Right forelimb (tissue), 1 donor: ENCODE data around the gene PPAN.

Experiments used
- DNase-seq: peaks from one replicate; pipeline ENCODE4 v3.0.0-alpha.2; 2018

The PPAN gene

DNA sequence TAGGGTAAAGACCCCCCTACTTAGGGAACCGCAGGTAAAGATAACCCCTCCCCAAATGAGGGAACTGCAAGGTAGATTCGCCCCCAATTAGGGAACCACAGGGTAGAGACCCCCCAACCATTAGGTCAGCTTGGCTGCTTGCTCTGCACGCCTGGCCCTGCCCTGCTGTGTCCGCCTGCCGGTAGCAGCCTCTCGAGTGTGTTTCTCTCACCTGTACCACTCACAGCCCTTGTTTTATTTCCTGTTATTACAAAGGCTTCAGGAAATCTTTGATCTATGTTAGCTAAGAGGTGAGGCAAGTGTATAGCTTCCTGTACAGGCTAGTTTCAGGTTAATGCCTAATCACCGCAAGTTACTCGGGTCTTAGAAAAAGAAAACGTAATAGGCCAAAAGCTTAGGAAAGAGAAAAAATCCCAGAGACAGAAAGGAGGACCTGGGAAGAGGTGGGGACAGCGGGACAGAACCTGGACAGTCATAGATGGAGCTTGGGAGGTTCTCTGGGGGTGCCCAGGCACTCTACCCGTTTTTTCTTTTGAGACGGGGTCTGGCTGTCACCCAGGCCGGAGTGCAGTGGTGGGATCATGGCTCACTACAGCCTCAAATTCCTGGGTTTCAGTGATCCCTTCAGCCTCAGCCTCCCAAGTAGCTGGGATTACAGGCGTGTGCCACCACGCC, 36.7 kb downstream of the PPAN start:
- no peak for DNase-seq

DNA sequence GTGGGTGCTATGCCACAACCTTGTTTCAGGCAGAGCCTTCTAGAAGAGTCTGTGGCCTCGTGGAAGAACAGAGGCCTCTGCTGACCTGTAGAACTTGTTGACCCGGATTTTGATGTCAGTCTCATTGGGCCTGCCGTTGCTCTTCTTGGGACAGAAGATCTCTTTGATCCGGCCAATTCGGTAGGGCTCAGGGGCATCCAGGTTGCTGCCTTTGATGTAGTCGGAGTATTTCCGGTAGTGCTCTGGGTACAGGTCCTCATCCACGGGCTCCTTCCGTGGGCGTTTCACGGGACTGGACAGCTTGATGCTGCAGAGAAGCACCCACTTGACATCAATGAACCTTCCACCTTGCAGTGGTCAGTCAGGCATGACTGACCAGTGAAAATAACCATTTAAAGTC, 37.5 kb downstream of the PPAN start:
- no peak for DNase-seq

DNA sequence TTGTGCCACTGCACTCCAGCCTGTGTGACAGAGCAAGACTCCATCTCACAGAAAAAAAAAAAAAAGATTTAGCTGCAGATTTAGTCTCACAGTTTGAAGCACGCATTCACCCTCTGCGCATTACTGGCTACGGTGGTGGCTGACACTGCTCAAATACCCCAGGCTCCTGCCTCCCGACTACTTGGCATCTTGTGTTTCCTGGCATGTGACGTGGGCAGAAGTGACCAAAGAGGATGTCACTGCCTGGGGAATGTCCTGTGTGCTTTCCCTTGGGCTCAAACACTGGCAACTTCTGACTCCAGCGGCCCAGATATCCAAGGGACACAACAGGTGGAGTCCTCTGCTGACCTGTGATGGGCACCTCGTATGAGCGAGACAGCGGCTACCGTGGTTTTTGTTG, 38.2 kb downstream of the PPAN start:
- DNase-seq, result no peak

DNA sequence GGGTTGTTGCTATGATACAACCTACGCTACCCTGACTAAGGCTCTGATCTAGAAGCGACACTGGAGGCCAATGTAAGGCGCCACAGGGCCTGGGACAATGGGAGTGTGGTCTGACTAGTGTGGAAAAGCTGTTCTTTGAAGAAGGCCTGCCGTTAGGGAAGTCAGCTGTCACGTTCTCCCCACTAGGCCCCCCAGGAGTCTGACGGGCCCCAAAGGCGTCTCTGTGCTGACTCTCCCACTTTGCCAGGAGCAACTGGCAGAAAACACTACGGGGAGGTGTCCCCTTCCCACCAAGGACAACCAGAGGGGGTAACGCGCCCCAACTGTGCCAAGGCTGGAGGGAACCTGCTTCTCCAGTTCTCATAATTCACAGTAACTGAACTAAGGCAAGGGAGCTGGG, 38.9 kb downstream of the PPAN start:
- DNase-seq, result no peak

DNA sequence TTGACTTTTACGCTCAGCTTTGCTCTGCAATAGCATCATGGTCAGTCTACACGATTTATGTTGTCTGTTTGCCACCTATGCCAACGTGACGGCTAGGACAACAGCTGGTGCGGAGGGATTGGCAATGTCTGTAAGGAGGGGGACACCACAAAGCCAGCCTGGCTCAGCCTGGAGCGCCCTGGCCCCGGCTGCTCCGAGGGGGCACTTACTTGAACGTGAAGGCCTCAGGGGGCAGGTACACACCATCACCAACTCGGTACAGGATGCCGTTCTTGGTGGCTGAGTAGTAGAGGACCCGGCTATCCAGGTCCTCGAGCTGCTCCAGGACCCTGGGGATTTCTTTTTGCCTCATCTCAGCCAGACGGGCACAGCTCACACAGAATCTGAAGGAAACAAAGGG, 40.0 kb downstream of the PPAN start:
- DNase-seq, result no peak

DNA sequence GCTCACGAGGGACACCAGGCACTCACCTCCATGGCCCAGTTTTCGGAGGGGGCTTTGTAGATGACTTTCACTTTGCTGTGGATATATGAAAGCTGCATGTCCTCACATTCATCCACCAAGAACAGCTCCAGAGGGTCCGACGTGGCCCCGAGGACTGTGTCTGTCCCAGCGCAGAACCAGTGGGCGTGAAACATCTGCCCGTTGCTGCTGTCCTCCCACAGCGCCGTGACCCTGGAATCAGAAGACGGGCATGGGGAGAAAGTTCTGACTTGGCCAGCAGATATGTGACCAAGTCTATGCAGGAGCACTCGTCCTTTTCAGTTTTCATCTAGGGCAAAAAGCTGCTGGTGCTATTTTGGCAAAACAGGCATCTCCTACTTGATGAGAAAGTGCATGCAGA, 43.3 kb downstream of the PPAN start:
- no peak for DNase-seq

DNA sequence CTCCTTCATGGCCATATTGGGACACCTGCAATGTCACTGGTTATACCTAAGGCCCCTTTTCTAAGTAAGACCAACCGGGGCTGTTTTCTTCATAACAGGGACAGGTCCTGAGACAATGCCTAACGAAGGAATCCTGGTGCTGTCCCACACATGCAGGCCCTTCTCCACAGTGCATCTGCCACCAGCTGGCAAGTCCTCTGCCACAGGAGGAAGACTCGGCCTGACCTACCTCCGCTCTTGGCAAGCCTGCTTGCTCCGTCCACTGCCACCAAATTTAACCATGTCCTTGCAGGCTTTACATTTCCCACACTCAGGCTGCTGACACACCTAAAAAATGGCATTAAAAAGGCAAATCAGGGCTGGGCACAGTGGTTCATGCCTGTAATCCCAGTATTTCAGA, 45.4 kb downstream of the PPAN start:
- DNase-seq, result no peak

DNA sequence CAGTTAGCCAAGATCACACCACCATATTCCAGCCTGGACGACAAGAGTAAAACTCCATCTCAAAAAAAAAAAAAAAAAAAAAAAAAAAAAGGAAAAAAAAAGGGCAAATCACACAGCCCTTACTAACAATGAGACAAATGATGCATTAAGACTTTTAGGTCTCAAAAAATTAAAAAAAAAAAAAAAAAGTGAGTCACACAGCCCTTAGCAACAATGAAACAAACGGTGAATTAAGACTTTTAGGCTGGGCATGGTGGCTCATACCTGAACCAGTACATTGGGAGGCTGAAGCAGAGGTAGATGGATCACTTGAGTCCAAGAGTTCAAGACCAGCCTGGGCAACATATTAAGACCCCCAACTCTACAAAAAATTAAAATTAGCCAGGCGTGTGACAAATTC, 45.9 kb downstream of the PPAN start:
- DNase-seq, result no peak

DNA sequence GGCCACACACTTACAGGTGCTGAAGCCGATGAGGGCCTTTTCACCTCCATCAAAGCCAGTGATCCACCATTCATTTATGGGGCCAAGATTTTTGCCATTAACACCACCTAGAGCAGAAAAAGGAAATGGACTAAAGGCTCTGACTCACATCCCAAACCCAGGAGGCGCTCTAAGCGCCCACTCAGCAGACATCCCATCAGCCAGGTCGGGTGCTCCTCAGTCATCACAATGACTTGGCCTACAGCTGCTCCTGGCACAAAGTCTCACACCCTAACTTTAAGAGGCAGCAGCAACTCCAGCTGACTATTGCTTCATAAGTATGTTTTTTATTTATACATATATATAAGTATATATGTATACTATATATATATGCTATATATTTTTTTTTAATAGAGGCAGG, 49.7 kb downstream of the PPAN start:
- no peak for DNase-seq

DNA sequence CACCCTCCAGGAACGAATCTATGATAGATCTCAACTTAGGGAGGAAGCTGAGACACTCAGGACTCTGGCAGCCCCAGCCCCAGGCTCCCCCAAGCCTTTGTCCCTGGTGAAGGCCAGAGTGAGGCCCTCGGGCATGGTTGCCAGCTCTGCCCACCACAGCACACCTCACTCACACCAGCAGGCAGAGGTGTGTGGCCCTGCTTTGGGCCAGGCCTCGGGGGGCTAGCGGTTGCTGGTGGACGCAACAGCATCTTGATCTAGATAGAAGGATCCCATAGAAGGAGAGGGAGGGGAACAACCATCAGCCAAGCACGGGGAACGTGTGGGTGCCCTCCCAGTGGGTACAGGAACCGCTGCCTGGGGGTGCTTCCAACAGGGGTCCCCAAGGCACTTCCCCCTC, 51.9 kb downstream of the PPAN start:
- DNase-seq, result no peak

DNA sequence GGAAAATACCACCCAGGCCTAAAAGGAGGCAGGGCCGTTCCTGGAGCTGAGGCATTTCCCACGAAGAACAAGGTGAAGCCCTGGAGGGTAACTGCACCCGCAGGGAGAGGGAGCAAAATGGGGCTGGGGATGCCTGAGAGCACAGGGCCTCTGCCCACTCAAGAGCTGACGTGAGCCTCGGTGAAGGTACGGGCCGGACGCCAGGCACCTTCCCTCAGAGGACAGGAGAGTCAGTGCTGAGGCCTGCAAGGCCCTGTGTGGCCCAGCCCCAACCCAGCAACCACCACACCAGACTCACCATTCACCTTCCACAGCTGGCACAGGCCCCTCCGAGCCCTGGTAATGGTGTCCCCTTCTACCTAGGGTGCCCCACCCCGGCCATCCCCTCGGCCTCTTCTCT, 52.3 kb downstream of the PPAN start:
- no peak for DNase-seq

DNA sequence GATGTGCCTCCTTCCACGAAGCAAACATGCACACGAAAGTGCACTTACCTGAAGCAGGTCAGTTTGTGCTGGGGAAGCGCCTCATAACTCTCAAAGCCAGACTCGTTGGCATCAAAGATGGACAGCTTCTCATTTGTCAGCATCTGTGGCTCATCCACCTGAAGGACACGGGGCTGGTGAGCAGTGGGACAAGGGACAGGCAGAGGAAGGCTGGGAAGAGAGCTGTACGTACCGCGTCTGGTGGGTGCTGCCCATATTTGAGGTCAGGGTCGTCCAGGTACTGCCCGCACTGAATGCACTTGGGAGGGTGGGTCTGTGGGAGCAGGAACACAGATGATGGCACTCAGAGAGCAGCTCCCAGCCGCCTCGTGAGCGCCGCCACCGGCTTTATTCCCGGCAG, 53.4 kb downstream of the PPAN start:
- no peak for DNase-seq
